Stimulated activated CD8-positive, alpha-beta memory T cell treated with anti-CD3 and anti-CD28 coated beads, Interleukin-4, amount 100 ng/mL, for 48 hours (primary cell): ENCODE measurements around the gene ALOX5AP.
A peak's percentile ranks its signal among the peaks of the same experiment; 100 is the strongest.
"Not testable (repeated sequence)": the region's sequence is repeated elsewhere in the genome, so short reads cannot be mapped to it uniquely, and the experiment has no call there.

Experiments
- DNase-seq: peaks from one replicate; pipeline ENCODE4 v3.0.0-alpha.2; 2020

ALOX5AP gene

DNA sequence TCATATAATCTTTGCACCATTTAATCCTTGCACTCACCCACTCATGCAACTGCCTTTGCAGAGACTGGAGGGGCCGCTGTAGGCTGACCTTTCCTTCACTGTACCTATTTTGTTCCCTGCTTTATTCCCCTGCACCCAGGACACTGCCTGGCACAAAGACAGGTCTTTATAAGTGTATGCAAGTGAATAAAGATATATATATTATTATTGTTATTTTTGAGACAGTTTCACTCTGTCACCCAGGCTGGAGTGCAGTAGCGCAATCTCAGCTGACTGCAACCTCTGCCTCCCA, 3.8 kb downstream of the ALOX5AP start:
- no peak for DNase-seq

DNA sequence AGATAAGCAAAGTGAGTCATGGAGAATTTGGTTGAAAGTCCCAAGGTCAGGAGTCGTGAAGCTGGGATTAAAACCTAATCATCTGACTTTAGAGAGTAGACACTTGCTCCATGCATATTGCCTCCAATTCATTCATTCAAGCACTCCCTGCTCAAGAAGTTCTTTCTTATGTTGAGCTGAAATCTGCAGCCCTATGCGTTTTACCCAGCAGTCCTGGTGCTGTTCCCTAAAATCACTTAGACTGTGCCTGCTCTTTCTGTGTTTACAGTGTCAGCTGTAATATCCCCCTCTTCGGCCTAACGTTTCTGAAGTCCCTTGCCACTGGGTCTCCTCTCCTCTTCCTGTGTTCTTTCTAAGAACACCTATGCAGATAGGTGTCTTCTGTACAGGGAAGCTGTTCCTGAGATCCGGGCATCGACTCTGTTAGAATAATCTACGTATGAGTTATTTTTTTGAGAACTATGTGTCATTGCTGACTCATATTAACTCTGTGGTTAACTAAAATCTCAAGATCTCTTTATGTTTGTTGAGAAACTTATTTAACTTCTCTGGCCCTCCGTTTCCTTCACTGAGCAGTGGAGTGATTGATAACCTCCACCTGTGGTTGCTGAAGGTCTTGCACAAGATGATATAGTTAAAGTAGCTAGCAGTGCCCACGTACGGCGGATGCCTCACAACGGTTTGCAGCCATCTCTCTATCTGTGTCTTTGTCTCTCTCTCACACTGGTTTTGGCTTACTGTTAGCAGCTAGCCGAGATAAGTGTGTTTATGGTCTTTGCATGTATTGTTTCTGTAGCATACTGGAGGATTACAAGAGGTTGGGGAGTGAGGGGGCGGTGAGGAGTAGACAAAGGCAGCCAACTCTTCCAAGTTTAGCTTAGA, 4.7 kb downstream of the ALOX5AP start:
- peak; percentile 73 for DNase-seq

DNA sequence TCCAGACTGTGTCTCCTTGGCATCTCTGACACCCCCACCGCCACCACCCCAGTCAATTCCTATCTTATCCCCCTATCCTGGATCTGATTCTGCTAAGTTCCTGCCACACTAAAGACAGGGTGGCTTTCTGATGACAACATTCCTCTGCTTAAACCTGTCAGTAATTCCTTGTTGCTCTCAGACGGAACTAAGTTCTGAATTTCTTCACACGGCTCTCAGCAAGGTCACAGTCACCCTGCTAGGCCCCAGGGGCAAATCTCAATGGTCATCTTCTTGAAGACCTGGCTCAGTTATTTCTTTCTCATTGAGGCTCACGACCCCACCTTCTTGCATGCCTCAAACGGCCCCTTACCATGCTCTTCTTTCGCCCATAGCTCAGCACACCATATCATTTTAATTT, 7.6 kb downstream of the ALOX5AP start:
- DNase-seq: no peak

DNA sequence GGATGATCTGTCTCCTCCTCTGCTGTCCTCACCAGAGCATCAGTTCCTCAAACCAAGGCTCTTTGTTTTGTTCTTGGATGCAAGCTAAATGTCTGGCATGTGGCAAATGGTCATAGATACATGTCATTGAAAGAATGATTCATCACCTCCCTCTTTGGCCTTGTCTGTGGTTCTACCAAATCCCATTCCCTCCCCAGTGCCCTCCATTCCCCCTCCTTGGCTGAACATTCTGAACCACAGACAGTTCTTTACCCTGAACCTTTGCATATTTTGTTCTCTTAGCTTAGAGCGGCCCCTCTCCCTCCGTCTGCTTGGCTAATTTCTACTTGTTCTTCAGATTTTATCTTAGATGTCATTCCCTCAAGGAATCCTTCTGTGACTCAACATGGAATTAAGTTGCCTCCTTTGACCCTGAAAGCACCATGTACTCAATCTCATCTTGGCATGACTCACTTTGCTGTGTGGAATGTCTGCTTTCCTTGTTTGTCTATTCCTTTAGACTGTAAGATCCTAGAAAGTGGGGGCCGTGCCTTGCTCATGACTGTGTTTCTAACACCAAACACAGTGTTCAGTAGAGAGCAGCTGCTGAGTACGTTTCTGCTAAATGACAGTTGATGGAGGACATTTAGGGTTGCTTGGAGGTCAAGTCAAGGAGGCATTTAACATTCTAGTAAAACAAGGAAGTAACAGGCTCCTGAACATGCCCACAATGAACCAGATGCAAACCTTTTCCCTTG, 8.1 kb downstream of the ALOX5AP start:
- DNase-seq: no peak

DNA sequence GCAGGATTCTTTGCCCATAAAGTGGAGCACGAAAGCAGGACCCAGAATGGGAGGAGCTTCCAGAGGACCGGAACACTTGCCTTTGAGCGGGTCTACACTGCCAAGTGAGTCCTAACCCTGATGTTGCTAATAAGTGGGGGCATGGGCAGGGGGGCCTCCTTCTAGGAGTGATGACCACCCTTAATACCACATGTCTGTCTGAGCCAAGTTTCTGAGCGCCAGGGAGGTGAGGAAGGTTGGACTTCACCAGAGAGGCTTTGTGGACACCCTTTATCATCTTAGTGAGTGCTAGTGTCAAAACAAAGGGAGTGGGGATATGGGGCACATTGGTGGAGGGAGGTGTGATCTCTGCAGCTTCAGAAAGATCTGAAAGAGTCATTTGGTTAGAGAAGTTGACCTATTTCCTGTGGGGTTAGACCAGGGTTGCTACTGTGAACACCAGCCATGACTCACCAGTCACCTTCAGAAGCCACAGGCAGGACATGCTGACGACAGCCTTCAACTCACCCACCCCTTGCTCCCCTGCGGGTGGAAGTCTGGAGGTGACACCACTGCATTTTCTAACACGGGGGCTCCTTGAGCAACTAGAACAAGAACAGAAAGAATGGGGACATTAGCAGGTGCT, 8.8 kb downstream of the ALOX5AP start:
- DNase-seq: peak; percentile 86

DNA sequence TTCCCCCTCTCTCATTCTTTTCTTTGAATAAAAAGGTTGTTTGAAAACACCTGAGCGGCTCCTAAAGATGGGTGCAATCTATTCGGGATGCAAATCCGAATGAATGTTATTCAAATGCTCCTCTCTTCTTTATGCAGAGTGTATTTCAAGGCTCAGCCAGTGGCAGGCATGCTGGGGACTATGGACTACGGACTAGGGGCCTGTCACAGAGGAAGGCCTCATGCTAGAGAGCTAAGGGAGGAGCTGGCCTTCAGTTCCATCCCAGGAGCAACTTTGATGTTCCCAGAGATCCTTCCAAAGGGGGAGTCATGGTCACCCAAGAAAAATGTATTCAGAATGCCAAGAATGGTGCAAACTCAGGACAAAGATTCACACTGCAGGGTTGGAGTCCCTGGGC, 9.3 kb downstream of the ALOX5AP start:
- DNase-seq: no peak

DNA sequence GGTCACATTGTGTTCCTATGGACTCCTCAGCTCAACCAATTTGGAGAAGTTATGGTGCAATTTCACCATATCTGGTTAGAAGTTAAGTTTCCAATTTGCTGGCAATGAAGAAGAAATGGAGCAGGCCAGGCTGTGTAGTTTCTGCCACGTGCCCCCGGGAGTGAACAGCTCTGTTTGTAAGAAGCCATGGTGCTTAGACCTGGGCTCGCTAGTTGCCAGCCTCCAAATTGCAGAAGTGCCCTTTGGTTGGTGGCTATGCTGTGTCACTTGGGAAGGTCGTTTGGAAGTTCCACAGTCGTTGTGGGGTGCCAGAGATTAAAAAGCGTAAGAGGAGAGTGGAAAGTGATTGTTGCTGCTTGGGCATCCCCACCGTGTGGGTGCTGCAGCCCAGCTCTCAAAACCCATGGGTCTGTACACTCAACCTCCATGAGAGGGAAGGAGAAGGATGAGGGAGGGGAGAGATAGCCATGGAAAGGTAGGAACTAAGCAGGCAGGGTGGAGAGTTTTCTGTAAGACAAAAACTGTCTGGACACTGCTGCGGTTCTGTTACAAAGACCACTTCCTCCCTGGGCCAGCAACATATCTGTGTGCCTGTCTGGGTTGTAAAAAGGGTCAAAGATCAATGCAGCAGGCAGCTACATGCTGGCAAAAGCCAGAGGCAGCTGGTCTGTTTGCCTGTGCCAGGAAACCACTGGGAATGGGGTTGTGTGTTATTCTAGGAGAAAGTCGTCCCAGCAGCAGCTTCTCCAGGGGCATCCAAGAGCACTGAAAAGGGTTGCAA, 10.8 kb downstream of the ALOX5AP start:
- no peak for DNase-seq

DNA sequence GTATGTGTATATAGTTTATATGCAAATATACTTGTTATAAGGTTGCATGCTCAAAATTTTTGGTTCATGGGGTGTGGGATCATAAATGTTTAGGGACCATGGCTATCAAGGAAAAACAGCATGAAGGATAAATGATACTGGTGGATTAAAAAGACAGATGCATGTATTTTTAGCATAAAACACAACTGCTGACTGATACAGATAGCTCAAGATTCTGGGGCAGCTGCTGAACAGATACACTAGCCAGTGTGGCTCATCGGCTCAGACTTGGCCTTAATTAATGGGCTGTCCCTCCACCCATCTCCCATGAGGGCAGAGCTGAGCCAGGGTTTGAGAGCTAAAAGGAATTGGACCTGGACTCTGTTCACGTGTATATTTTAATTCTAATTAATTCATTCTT, 11.4 kb downstream of the ALOX5AP start:
- DNase-seq: no peak

DNA sequence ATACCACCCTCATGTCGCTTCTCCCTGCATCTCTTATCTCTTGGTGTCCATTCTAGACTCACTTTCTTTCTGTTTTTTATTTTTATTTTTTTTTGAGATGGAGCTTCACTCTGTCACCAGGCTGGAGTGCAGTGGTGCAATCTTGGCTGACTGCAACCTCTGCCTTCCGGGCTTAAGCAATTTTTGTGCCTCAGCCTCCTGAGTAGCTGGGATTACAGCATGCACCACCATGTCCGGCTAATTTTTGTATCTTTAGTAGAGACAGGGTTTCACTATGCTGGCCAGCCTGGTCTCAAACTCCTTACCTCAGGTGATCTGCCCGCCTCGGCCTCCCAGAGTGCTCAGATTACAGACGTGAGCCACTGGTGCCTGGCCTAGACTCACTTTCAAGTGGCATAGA, 12.5 kb downstream of the ALOX5AP start:
- DNase-seq: not testable (repeated sequence)

DNA sequence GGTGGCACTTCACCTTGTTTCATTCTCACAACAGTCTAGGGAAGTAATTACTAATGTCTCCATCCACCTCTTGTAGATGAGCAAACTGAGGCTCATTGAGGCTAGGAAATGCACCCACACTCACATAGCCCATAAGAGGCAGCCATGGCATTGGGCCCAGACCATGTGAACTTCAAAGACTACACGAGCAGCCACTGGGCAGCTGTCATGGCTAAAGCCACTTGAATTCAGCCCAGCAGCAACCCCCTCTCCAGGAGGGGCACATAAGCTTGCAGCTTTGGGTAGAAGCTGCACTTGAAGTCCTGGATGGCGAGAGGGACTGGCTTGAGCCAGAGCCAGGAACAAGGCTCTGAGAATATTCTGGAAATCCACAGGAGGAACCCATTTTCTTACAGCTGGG, 13.4 kb downstream of the ALOX5AP start:
- no peak for DNase-seq

DNA sequence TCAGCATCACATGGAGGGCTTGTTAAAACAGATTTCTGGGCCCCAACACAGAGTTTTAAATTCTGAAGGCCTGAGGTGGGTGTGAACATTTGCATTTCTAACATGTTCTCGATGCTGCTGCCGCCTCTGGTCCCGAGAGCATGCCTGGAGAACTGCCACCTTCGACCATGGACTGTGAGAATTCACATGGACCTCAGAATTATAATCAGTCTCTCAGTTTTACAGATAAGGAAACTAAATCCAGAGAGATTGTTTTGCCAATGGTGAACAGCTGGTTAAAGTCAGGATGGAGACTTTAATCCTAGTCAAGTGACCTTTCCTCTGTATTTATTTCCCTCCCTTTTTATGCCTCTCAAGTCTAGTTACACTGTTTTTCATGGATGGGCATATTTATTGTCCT, 14.7 kb downstream of the ALOX5AP start:
- DNase-seq: no peak

DNA sequence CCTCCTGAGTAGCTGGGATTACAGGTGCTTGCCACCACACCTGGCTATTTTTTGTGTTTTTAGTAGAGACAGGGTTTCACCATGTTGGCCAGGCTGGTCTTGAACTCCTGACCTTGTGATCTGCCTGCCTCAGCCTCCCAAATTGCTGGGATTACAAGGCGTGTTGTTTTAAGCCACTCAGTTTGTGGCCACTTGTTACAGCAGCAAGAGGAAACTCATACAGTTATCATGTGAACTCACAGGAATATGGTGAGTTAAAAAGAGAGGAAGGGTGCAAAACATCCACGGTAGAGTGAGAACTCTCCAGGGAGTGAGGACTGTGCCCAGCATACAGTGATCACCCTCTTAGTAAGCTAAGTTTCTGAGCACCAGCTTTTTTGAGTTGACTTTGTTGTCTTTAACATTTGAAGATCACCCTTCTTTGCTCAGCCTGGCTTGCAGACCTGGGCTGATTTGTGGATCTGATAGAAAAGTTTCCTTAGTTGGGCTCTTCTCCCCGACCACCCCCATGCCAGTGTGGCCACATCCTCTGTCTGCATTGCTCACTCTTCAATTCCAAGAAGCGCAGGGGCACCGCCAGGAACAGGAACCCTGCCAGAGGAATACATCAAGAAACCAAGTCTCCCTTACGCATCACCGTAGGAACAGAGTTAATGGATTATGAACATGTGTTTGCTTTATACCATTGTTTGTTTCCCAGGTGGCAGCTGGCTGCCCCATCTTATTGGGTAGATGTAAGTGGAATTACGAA, 16.0 kb downstream of the ALOX5AP start:
- no peak for DNase-seq

DNA sequence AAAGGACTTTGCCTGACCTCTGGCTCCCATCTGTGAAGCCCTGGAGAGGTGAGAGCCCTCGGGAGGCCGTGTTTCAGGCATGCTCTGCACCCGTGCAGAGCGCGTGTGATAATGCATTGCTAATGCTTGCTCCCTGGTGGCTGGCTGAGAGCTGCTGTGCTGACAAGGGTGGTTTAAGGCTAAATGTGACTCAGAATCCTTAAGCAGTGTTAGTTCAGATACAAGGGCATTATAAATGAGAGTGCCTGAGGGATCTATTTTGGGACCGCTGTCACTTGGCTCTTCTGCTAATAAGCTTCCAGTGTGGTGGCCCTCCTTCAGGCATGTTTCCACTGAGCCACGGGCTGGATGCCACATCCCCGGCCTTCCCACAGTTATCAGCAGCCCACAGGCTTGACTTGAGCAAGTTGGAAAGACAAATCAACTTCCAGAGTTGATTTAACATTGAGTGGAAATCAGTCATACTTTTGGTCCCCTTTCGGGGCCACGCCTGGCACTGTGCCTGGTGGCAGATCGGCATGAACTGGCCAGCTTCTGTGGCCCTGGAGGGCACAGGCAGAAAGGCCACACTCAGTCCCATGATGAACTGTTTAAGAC, 17.0 kb downstream of the ALOX5AP start:
- DNase-seq: no peak

DNA sequence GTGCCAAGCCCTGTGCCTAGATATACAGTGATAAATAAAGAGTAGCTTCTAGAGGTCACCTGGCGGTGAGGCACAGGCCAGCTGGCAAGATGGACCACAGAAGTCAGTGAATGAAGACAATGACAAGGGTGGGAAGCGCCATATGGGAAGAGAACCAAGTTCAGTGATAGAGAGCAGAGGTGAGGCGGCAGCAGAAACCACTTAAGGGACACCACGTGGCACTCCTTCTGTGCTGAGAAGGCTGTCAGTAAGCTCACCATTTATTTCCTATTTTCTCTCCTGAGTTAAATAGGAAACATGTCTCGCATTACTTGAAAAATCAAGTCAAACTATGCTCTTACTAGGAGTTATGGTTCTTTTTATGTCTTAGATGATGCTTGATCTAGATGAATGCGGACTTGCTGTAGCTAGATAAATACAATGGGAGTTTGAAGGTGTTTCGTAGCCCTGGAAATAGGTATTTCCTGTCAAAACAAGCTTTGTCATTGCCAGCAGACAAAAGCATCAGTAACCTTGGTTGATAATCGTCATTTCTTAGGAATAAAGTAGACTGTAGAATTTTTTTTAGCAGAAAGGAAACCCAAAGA, 17.8 kb downstream of the ALOX5AP start:
- DNase-seq: no peak

DNA sequence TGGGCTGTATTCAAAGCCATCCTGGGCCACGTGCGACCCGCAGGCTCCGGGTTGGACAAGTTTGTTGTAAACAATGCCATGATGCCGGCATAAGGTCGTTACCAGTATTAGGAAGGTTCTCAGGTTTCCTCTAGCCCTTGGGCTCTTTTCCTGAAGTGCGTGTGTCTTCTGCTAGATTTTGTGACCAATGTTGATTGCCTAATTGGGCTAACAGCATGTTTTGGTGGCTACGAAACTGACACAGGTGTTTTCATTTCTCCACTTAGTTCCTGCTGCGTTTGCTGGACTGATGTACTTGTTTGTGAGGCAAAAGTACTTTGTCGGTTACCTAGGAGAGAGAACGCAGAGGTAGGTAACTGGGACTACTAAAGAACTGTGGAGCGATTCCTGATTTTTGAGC, 20.3 kb downstream of the ALOX5AP start:
- no peak for DNase-seq

DNA sequence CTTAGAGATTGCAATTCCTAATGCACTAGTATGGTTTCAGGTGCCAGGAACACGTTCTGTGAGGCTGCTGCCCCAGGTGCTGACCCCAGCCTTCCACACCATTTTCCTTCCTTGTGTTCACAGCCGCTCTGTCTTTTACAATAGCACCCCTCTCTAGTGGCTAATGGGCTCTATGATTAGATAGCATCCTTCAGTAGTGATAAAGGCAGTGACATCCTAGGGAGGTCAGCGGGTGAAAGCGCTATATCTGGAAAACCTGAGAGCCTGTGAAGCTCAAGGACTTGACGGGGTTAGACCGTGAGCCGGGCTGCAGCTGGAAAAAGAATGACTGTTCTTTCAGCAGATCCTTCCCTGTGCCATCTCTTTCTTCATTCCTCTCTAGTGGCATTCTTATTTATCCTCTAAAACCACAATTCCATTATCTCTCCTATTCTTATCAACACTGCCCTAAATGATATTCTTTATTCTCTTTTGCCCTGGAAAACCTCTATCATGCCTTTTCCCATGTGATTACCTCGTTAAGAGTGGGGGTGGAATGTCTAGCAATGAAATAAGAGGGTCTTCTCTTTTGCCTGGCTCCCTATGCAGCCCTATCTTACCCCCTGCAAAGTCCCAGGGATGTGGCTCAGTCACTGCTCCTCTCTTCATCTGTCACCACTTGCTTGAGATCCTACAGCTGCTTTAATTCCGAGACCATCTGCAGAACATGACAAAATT, 21.8 kb downstream of the ALOX5AP start:
- DNase-seq: no peak

DNA sequence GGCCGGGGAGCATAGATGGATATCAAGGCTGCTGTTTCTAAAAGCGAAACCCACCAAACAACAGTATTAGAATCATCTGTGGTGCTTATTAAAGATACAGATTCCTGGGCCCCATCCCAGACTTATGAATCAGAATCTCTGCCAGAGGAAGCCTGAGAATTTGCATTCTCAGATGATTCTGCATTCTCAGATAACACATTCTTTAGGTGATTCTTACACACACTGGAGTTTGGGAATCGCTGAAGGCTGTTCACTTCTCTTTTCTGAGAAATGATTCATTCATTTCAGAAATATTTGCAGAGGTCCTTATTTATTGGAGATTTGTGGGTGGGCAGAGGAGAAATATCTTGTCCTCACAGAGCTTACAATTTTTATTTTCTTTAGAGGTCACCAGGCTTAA, 24.4 kb downstream of the ALOX5AP start:
- DNase-seq: no peak

DNA sequence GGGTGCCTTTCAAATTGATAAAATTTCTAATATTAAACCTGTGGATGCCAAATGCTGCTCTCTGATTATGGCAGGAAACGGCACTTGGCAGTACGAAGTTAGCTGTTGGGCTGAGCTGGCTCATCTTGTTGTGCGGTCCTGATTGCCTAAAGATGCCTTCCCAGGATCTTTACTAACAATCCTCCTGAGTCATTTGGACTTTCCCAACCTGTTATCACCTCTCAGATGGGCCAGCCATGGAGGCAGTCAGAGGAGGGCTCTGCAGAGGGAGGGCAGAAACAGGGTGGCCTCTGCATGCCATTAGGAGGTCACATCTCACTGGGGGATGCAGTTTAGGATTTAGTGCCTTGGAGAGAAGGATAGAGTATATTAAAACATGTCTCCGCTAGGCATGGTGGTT, 27.3 kb downstream of the ALOX5AP start:
- no peak for DNase-seq

DNA sequence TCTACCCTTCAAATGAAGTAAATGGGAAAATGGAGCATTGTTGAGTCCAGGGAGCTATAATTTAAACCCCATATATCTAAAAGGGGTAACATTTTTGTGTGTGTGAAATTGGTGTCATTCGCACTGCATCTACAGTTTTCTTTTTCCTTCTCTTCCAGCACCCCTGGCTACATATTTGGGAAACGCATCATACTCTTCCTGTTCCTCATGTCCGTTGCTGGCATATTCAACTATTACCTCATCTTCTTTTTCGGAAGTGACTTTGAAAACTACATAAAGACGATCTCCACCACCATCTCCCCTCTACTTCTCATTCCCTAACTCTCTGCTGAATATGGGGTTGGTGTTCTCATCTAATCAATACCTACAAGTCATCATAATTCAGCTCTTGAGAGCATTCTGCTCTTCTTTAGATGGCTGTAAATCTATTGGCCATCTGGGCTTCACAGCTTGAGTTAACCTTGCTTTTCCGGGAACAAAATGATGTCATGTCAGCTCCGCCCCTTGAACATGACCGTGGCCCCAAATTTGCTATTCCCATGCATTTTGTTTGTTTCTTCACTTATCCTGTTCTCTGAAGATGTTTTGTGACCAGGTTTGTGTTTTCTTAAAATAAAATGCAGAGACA, 28.6 kb downstream of the ALOX5AP start:
- DNase-seq: no peak

DNA sequence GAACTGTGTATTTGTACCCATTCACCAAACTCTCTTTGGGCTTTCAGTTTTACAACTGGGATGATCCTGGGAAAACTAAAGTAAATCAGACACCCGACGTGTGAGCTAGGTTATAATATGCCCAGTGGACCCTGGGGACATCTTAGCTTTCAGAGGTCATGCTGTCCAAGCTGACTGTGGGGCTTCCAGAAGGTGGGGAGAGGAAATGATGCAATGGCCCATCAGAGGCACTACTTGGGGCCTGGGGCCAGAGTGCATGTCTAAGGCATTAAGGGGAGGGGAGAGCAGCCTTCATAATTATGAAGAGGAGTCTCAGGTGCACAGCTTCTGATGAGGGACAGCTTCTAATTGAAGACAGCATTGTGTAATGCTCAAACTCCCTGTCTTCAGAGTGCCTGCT, 30.9 kb downstream of the ALOX5AP start:
- no peak for DNase-seq

DNA sequence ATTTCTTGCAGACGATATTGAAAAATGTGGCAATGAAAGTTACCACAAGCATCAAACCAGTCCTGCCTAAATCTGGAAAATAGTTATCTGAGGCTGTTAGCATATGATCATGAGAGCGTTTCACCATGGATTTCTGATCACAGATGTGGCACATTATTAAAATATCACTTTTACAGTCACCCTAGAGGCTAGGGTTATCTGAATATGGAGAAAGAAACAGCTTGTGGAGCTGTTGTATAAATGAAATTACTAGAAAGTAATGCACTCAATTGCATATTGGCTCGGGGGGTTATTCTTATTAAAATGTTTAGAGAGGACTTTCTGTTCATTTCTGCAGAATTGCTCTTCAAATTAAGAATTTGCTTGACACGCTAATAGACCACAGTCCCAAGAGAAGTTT, 35.6 kb downstream of the ALOX5AP start:
- DNase-seq: no peak
